Hematopoietic multipotent progenitor cell (in vitro differentiated cells): ENCODE data around the gene ZBTB8B. TPM values are rescaled to one million over a fixed set of nuclear protein-coding genes. Genes with fewer than 3 reads are reported as not detected.
"Not testable (repeated sequence)": the region's sequence is repeated elsewhere in the genome, so short reads cannot be mapped to it uniquely, and the experiment has no call there.

Source experiments
- DNase-seq, 3 donors: peaks; one replicate each; pipeline ENCODE4 v3.0.0-alpha.2; 2011 to 2015; ENCODE audit warnings: low read depth in 2 of 3, low spot score in 2 of 3
- total RNA-seq: library from RNA; depleted of rRNA; stranded (reverse); fragments of >200 nt; gene quantifications from one replicate; pipeline ENCODE4 v1.2.3, GENCODE V29; 2012

The ZBTB8B gene
- total RNA-seq, 1 donor, result under 0.01 TPM

GRCh38 chr1:32468791-32469190 is 3.9 kb downstream of the ZBTB8B start:
- DNase-seq, result no peak

GRCh38 chr1:32470431-32470830 is 5.6 kb downstream of the ZBTB8B start:
- DNase-seq, result no peak

GRCh38 chr1:32470991-32471694 is 6.3 kb downstream of the ZBTB8B start:
- DNase-seq, result peak in 2 of 3 donors; percentile 49 to 53

GRCh38 chr1:32471695-32472362 is 7.0 kb downstream of the ZBTB8B start:
- no peak for DNase-seq

- DNase-seq, result not testable (repeated sequence)
Measured at GRCh38 chr1:32472966-32473365, 8.1 kb downstream of the ZBTB8B start.

- no peak for DNase-seq
Measured at GRCh38 chr1:32474954-32475353, 10.1 kb downstream of the ZBTB8B start.

GRCh38 chr1:32480003-32480402 is 15.1 kb downstream of the ZBTB8B start:
- no peak for DNase-seq

GRCh38 chr1:32480761-32481160 is 15.9 kb downstream of the ZBTB8B start:
- no peak for DNase-seq

GRCh38 chr1:32481788-32482187 is 16.9 kb downstream of the ZBTB8B start:
- DNase-seq, result not testable (repeated sequence)

GRCh38 chr1:32485554-32486255 is 20.8 kb downstream of the ZBTB8B start:
- no peak for DNase-seq

GRCh38 chr1:32486463-32487113 is 21.7 kb downstream of the ZBTB8B start:
- no peak for DNase-seq

GRCh38 chr1:32487182-32487581 is 22.3 kb downstream of the ZBTB8B start:
- no peak for DNase-seq

GRCh38 chr1:32489774-32490454 is 25.0 kb downstream of the ZBTB8B start:
- DNase-seq, result no peak

GRCh38 chr1:32491386-32491785 is 26.5 kb downstream of the ZBTB8B start:
- no peak for DNase-seq

- DNase-seq, result no peak
Measured at GRCh38 chr1:32494196-32494595, 29.3 kb downstream of the ZBTB8B start.

- no peak for DNase-seq
Measured at GRCh38 chr1:32494711-32495337, 30.0 kb downstream of the ZBTB8B start.

GRCh38 chr1:32496127-32496526 is 31.3 kb downstream of the ZBTB8B start:
- no peak for DNase-seq

- DNase-seq, result no peak
Measured at GRCh38 chr1:32498751-32499150, 33.9 kb downstream of the ZBTB8B start.

- DNase-seq, result peak in 2 of 3 donors; percentile 61 to 71
Measured at GRCh38 chr1:32500387-32501209, 35.7 kb downstream of the ZBTB8B start.
